GM18858 (cell line): ENCODE measurements around the gene EPHA8.

Experiments used
- ATAC-seq: cut with Tn5 transposase; IDR thresholded peaks from one replicate; pipeline ENCODE4 v1.9.1; 2021; ENCODE audit not compliant: unreplicated experiment

Gene EPHA8

GRCh38 chr1:22562584-22563583, at the start of gene EPHA8:
Gene EPHA8, plus strand, starts transcription at chr1:22563489. Its CDS starts 147 bp downstream, at chr1:22563636.
- ATAC-seq = no peak

- no peak for ATAC-seq
These were observed 46.2 kb upstream of the EPHA8 start for GRCh38 chr1:22516906-22517571.

GRCh38 chr1:22517956-22518355, 45.3 kb upstream of the EPHA8 start:
- no peak for ATAC-seq

- ATAC-seq = no peak
These were observed 44.9 kb upstream of the EPHA8 start for GRCh38 chr1:22518379-22518778.

- no peak for ATAC-seq
These were observed 42.4 kb upstream of the EPHA8 start for GRCh38 chr1:22520871-22521270.

- no peak for ATAC-seq
These were observed 41.6 kb upstream of the EPHA8 start for GRCh38 chr1:22521692-22522091.

- ATAC-seq = no peak
These were observed 41.0 kb upstream of the EPHA8 start for GRCh38 chr1:22522221-22522743.

- no peak for ATAC-seq
These were observed 38.8 kb upstream of the EPHA8 start for GRCh38 chr1:22524481-22524880.

GRCh38 chr1:22525211-22525610, 38.1 kb upstream of the EPHA8 start:
- ATAC-seq = no peak

- ATAC-seq = no peak
These were observed 37.6 kb upstream of the EPHA8 start for GRCh38 chr1:22525646-22526045.

- ATAC-seq = no peak
These were observed 37.2 kb upstream of the EPHA8 start for GRCh38 chr1:22526098-22526497.

GRCh38 chr1:22526677-22527076, 36.6 kb upstream of the EPHA8 start:
- no peak for ATAC-seq

GRCh38 chr1:22527122-22527521, 36.2 kb upstream of the EPHA8 start:
- ATAC-seq = no peak

GRCh38 chr1:22527555-22528296, 35.6 kb upstream of the EPHA8 start:
- ATAC-seq = no peak

GRCh38 chr1:22528451-22528850, 34.8 kb upstream of the EPHA8 start:
- no peak for ATAC-seq

- ATAC-seq = no peak
These were observed 33.2 kb upstream of the EPHA8 start for GRCh38 chr1:22529901-22530621.

GRCh38 chr1:22530715-22531114, 32.6 kb upstream of the EPHA8 start:
- ATAC-seq = no peak

- ATAC-seq = no peak
These were observed 32.0 kb upstream of the EPHA8 start for GRCh38 chr1:22531251-22531650.

GRCh38 chr1:22533244-22533895, 29.9 kb upstream of the EPHA8 start:
- ATAC-seq = no peak

- ATAC-seq = no peak
These were observed 28.3 kb upstream of the EPHA8 start for GRCh38 chr1:22534951-22535350.
